ENCODE measurements around the gene IMP4. TPM values are rescaled to one million over a fixed set of nuclear protein-coding genes. Genes with fewer than 3 reads are reported as not detected.

The IMP4 gene
- total and polyA plus RNA-seq, 2 experiments from 2014 or later = 87.8 to 147 TPM

GRCh38 chr2:130303169-130303568 lies 39.5 kb upstream of the IMP4 start (continued):
- no peak for TF ChIP-seq REST (IDR thresholded peaks at IDR 0.05; ENCODE audit: unreplicated experiment)
- no peak for TF ChIP-seq ZNF114 (CRISPR knock-in tag; IDR thresholded peaks at IDR 0.05)
- no peak for TF ChIP-seq CTCF (conservative IDR thresholded peaks at IDR 0.05; ENCODE audit: low read depth in 2 of 2)

GRCh38 chr2:130304726-130305125 lies 38.0 kb upstream of the IMP4 start:
- no peaks in the 10 kb centered on the region for H3K36me3 ChIP-seq (ENCODE audit: insufficient read depth)
- Mint-ChIP-seq H3K4me3 (no peak overlapping the region), H3K9me3 (no peaks in the 10 kb centered on the region; the same call in 1 of the 3 replicates), H3K36me3 (ENCODE audit: low read depth) (no peaks in the 10 kb centered on the region), H3K27ac (no peak overlapping the region), H3K27me3 (ENCODE audit: insufficient read depth, low read depth, poor library complexity) (peaks cover 11% of the 10 kb centered on the region), H3K4me1 (no peaks in the 10 kb centered on the region)
- no peak overlapping the region for H2AFZ ChIP-seq
- no peak overlapping the region for H3K4me3 ChIP-seq
- no peaks in the 10 kb centered on the region for H4K20me1 ChIP-seq (replicated peaks; ENCODE audit: insufficient read depth)
- ATAC-seq (no peak), DNase-seq (ENCODE audit: low spot score) (no peak)
- no peaks in the 10 kb centered on the region for H3K27me3 ChIP-seq (ENCODE audit: insufficient read depth)
- no peak overlapping the region for H3K27ac ChIP-seq (ENCODE audit: low read depth)
- H3F3A ChIP-seq (replicated peaks; ENCODE audit: low read depth) = no peaks in the 10 kb centered on the region
- no peak overlapping the region for H3K4me2 ChIP-seq
- no peaks in the 10 kb centered on the region for H3K79me2 ChIP-seq (replicated peaks; ENCODE audit: insufficient read depth)
- 0 out of 2 replicates have a peak, but pooled peaks cover 4% of the 10 kb centered on the region for H3K9me2 ChIP-seq (ENCODE audit: insufficient read depth)
- H3K4me1 ChIP-seq (ENCODE audit: insufficient read depth) = no peaks in the 10 kb centered on the region
- TF ChIP-seq ETS1 (IDR thresholded peaks at IDR 0.05) (no peak), REST (IDR thresholded peaks at IDR 0.05; ENCODE audit: unreplicated experiment) (no peak), JUNB (IDR thresholded peaks at IDR 0.05; ENCODE audit: unreplicated experiment) (no peak), STAT1 (IDR thresholded peaks at IDR 0.05; ENCODE audit: unreplicated experiment) (no peak), ZNF114 (CRISPR knock-in tag; IDR thresholded peaks at IDR 0.05) (no peak), ZNF462 (CRISPR knock-in tag; IDR thresholded peaks at IDR 0.05) (no peak)

Data from GM23338 (cell line).